NCI-H69 (cell line): ENCODE measurements around the gene ENDOG.

Source experiments
- DNase-seq: peaks from one replicate; lab custom pipeline; 2025; lab: John Stamatoyannopoulos, UW

The ENDOG gene

DNA sequence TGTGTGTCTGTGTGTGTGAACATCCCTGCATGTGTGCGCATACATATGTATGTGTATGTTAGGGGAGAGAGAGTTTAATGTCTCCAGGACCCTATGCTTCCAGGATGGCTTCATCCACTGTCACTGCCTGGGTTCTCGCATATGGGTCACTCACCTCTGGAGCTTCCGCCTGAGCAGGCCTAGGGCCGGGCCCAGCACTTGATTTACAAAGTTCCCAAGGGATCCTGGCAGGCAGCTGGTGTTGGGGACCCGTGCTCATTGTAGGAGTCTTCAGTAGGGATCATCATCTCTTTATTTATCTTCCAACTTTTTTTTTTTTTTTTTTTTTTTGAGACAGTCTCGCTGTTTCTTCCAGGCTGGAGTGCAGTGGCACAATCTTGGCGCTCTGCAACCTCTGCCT is 18.2 kb upstream of the ENDOG start:
- no peak for DNase-seq

DNA sequence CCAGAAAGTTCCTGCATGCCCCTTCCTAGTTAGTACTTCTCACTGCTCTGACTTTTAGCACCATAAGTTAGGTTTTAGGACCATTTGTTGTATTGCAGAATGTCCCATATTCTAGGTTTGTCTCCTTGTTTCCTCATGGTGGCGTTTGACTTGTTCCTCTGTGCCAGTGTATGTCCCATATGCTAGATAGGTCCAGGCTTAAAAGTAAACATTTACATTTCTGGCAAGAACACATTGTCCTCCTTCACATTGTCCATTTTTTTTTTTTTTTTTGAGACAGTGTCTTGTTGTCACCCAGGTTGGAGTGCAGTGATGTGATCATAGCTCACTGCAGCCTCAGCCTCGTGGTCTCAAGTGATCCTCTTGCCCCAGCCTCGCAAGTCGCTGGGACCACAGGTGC is 15.8 kb upstream of the ENDOG start:
- no peak for DNase-seq

DNA sequence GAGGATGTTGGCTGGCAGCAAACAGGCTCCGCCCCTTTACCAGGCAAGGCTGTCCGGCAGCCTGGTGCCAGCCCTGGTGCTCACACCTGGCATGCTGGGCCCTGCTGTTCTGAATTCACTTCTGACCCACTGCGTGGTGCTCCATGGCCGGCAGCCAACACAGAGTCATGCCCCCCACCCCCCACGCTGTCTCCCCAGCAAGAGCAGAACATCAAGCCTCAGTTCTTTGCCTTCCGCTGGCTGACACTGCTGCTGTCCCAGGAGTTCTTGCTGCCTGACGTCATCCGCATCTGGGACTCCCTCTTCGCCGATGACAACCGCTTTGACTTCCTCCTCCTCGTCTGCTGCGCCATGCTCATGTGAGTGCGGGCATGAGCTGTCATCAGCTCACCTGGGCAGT is 12.6 kb upstream of the ENDOG start:
- DNase-seq: no peak

DNA sequence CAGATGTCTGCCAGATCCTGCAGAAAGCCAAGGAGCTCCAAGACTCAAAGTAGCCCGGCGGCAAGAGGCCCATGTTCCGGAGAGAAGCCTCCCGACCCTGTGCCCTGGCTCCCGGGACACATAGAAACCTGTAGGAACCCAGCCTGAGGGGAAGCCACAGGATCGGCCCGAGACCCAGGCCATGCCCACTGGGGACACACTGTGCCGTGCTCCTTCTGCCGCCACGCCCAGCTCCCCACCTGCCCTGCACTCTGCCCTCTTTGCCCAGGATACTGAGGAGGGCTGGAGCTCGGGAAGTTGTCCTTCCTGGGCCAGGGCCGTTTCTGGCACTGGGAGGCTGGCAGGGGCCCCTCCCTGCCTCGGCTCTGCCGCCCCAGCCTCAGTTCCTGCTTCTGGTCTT is 10.5 kb upstream of the ENDOG start:
- DNase-seq: no peak

DNA sequence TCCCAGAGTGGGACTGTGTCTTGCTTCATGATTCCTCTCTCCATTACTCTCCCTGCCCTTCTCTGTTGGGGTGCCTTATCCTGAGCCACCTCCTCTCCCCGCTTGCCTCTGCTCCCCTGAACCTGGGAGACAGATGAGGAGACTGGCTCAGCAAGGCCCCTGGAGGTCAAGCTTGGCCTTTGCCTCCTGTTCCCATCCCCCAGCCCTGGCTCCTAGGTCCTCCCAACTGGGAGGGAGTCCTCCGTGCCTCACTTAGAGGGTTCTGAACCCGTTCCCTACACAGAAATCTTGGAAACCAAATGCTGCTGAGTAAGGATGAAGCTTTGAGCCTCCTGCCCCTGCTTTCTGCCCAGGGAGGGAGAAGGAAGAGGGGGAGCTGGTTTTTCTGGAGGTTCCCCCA is 9.8 kb upstream of the ENDOG start:
- DNase-seq: no peak

DNA sequence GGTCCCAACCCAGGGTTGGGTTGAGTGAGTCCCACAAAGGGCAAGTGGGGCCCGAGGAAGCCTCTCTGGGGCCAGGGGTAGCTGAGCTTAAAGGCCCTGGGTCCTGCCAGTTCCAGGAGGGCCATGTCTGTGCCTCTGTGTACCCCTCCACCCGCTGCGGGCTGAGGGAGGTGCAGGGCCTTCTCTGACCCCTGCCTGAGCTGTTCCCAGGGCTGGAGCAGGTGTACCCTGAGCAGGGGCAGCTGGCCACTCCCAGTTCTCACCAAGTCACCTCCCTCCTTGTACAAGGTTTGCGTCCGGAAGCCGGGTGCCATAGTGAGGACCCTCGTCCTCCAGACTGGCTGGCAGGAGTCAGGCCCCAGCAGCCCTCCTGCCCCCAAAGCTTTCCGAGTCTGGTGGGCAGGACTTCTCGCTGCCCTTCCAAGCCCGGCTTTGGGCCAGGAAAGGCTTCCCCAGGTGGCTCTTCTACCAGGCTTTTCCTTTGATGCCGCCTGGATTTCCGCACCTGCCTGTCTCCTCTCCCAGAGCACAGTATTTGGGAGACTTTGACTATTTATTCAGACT is 9.2 kb upstream of the ENDOG start:
- DNase-seq: no peak

DNA sequence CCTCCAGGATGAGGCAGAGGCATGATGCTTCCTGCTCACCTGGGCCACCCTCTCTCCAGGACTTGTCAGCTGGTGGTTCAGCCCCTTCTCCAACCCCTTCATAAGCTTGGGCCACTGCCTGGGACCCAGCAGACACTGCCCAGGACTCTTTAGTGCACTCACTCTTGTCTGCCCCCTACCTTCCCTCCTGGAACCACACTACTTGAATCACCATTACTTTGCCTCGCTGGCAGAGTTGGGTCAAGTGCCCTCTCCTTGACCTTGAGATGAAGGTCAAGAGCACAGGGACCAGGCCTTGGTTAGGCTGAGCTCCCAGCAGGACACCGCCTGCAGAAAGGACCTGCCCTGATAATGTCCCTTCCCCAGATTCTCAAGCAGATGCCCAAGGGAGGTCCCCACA is 8.5 kb upstream of the ENDOG start:
- DNase-seq: no peak

DNA sequence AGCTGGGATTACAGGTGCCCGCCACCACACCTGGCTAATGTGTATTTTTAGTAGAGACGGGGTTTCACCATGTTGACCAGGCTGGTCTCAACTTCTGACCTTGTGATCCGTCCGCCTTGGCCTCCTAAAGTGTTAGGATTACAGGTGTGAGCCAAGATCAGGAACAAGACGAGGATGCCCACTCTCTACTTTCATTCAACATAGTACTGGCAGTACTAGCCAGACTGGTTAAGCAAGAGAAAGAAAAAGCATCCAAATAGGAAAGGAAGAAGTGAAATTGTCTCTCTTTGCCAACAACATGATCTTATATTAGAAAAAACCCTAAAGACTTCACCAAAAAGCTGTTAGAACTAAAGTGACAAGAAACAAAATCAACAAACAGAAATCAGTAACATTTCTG is 7.4 kb upstream of the ENDOG start:
- no peak for DNase-seq

DNA sequence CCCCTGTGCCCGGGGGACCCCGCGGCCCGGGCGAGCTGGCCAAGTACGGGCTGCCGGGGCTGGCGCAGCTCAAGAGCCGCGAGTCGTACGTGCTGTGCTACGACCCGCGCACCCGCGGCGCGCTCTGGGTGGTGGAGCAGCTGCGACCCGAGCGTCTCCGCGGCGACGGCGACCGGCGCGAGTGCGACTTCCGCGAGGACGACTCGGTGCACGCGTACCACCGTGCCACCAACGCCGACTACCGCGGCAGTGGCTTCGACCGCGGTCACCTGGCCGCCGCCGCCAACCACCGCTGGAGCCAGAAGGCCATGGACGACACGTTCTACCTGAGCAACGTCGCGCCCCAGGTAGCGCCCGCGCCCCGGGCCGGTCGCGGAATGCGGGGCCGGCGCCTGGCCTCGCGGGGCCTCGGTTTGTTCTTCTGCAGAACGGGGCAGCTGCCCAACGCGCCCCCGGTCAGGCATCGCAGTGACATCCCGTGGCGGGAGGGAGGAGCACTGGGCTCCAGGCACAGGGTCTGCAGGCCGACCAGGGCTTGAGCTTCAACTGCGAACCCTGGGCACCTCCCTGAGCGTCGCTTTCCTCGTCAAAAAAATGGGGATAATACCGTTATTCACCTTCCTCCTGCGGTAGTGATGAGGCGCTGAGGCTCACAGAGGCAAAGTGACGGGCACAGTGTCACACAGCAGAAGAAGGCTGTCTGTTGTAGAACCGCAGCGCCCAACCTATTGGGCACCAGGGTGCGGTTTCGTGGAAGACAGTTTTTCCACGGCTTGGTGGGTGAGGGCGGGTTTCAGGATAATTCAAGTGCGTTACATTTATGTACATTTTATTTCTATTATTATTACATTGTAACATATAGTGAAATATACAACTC is 777 bp downstream of the ENDOG start:
- DNase-seq: peak; percentile 75

DNA sequence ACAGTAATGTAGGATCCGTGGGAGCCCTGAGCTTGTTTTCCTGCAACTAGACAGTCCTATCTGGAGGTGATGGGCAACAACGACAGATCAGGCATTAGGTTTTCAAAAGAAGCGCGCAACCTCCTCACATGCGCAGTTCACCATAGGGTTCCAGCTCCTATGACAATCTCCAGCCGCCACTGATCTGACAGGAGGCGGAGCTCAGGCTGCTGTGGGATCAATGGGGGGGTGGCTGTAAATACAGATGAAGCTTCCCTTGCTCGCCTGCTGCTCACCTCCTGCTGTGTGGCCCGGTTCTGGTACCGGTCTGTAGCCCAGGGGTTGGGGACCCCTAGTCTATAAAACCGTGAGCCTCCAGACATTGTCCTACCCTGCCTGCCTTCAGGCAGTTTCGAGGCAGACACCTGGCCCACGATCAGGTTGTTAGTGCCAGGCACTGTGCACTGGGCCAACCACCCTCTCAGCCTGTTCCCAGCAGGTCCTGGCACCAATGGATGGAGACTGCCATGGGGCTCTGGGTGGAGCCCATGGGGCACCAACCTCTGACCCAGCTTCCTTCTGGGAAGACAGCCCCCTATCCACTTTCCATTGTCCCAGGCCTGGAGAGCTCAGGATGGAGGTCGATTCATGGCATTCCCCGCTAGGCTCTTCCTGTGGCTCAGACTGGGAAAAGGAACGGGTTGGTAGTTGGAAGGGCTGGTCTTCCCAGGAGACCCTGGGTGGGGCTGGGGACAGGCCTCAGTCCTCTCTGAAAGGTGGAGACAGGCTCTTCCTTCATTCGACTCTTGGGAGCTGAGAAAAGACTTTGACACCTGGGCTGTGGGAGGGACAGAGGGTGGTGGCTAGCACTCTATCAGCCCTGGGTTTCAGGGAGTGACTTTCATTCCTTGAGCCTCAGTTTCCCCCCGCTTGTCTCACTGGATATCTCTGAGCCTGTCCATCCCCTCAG is 1.7 kb downstream of the ENDOG start:
- peak; percentile 82 for DNase-seq

DNA sequence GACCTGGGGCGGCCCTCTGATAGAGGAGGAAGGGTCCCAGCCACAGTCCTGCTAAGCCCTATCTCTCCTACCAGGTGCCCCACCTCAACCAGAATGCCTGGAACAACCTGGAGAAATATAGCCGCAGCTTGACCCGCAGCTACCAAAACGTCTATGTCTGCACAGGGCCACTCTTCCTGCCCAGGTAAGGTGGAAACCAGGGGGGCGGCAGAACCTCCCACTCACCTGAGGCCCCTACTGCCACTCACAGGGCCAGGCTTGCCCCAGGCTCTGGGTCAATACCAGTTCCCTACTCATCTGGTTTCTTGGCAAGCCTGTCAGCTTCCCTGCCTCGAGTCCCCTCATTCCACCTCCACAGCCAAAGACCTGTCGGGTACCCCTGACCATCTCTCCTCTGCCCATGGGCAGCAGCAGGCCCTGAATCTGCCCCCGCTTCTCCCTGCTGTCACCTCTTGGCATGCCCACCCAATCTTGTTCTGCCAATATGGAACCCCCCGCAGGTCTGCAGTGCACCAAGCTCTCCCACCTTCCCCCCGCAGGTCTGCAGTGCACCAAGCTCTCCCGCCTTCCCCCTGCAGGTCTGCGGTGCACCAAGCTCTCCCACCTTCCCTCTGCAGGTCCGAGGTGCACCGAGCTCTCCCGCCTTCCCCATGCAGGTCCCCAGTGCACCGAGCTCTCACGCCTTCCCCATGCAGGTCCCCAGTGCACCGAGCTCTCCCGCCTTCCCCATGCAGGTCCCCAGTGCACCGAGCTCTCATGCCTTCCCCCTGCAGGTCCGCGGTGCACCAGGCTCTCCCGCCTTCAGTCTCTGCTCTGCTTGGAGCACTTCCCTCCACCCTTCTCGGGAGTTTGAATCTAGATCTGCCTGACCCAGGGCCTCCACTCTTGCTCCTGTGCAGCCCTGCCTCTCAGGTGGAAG is 2.6 kb downstream of the ENDOG start:
- no peak for DNase-seq

DNA sequence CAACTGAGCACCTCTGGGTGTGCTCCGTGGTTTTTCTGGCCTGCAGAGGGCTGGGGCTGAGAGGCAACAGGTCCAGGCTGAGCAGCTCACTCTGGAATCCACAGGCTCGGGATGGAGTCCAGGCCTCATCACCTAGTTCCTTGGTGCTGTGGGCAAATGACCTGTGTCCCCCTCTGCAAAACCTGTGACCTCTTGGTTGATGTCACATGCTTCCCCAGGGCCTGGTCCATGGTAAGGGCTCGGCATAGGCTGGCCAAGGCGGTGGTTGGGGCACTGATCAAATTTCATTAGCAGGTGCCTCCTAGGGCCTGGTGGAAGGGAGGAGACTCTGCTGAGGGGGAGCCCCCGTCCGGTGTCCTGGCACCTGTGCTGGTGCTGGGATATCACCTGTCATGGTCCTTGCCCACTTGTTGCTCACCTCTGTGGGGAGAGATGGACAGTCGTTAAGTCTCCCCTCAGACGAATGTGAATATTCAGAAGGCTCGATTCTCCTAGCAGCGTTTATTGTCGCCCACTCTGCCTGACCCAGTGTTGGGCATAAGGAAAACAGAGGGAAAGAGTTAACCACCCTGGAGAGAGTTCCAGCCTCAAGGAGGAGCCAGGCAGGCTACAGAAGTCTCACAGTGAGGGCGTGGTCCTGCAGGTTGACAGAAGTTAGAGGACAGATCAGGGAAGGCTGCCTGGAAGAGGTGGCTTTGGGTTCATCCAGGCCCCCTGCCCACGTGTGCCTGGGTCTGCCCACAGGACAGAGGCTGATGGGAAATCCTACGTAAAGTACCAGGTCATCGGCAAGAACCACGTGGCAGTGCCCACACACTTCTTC is 3.5 kb downstream of the ENDOG start:
- no peak for DNase-seq

DNA sequence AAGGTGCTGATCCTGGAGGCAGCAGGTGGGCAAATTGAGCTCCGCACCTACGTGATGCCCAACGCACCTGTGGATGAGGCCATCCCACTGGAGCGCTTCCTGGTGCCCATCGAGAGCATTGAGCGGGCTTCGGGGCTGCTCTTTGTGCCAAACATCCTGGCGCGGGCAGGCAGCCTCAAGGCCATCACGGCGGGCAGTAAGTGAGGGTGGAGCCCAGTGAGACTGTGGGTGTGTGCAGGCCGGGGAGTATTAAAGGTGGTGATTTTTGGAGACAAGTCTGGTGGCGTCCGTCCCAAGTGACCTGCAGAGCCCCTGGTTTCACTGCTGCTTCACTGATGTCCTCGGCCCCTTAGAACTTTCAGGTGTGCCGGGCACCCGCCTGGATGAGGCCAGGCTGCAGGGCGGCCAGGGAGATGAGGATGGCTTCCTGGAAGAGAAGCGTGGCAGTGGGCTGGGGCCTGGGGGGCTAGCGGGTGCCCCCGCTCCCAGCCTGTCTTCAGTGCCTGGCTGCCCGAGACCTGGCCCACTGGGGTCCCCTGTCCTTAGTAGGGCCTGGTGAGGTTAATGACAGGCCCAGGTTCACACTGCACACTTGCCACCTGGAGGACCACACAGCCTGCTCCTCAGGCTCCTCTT is 4.2 kb downstream of the ENDOG start:
- DNase-seq: no peak

DNA sequence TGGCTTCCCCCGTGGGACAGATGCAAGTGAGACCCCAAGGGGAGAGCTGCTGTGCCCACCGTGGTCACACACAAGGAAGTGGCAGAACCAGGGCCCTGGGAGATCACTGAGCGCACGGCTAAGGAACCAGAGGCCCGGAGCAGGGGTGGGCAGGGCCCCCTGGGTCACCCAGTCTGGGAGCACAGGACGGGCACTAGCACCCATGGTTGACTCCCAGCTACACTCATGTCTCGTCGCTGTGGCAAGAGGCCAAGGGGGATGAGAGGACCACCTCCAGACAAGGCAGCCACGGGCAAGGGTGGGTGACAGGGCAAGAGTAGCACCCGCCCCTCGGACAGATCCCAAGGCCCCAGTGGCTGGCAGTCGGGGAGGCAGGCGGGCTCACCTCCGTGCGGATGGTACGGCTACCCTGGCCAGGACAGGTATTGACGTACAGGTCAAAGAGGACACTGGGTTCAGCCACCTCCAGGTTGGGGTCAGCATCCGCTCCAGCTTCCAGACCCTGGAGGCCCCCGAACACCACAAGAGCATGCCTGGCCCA is 5.1 kb downstream of the ENDOG start:
- DNase-seq: no peak

DNA sequence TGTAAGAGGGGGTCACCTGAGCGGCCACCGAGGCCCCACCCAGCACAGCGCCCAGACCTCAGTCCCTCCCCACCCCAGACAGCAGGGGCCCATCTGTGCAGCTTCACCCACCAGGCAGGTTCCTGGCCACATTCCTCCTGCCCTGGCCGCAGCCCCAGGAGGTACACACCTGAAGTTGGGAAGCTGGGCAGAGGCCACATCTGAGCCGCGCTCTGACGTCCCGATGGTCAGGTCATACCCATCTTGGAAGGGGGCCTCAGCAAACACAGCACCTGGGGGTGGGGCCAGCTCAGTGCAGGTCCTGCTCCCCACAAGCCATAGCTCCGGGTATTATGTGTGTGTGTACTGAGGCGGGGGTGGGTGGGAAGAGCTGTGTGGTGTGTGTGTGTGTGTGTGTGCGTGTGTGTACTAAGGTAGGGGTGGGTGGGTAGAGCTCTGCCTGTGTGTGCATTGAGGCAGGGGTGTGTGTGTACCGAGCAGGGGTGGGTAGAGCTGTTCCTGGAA is 5.7 kb downstream of the ENDOG start:
- DNase-seq: no peak

DNA sequence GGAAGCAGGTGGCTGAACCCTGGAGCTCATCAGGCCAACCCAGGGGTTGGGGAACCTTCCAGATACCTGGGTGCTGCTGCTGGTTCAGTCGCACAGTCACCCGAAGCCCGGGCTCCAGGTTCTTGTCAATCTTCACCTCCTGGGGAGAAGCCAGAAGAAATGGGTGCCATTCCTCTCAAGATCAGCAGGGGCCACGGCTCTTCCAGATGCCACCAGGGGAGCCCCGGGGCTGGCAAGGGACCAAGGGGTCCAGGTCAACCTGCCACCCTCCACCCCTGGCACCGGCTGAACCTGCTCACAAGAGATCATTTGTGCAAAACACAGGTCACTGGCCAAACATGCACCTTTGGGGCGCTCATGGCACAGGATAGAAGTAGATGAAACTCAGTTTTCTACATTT is 6.6 kb downstream of the ENDOG start:
- DNase-seq: no peak

DNA sequence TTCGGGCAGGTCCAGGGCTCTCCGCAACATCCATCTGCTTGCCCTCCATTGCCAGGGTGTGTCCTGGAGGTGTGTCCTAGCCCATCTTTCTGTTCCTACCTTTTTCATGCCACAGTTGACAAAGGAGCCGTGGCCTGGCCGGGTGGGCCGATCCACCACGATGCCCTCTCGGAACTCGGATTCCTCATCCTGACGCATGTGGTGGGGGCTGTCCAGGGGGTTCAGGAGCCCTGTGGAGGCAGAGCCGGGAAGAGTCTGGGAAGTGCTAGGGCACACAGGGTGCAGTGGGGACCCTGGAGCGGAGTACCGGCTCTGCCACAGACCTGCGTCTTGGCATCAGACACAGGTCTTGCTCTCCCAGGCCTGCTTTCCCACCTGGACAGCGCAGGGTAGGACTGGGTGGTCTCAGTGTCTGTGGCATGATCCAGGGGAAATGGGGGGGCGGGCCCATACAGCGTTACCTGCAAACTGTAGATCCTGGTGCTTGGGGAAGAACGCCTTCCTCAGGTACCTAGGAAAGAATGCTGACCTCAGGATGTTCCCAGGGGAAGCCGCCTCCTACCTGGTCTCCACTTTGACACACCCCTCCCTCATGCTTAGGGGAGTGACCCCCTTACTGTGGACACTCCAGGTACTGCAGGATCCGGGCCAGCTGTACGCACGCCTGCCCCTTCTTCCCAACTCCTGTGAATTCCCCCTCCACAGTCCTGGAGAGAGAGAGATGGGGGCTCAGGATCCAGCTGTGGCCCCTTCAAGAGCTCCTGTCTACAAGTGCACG is 7.8 kb downstream of the ENDOG start:
- no peak for DNase-seq

DNA sequence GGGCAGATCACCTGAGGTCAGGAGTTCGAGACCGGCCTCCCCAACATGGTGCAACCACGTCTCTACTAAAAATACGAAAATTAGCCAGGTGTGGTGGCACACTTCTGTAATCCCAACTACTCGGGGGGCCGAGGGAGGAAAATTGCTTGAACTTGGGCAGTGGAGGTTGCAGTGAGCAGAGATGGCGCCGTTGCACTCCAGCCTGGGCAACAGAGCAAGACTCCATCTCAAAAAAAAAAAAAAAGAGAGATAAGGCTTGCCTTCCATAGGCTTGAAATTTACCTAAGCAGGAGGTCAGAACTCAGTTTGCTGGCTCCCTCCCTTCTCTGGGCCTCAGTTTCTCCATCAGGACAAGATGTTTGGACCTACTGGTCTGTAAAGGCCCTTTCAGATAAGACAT is 10.0 kb downstream of the ENDOG start:
- DNase-seq: no peak
